GM12878 (cell line): ENCODE results near the gene SIAH2. TPM values are rescaled to one million over a fixed set of nuclear protein-coding genes. Genes with fewer than 3 reads are reported as not detected.

ENCODE experiments used
- CBFB ChIP-seq: IDR thresholded peaks from 2 replicates; pipeline ENCODE4 v1.6.1; 2016; ENCODE audit warnings: antibody characterized with exemption, low read depth
- CREB1 ChIP-seq: IDR thresholded peaks from 2 replicates; pipeline ENCODE4 v1.6.1; 2012; ENCODE audit warnings: low read depth, mild to moderate bottlenecking, inconsistent platforms
- DPF2 ChIP-seq: fragments of 450-650 bp; IDR thresholded peaks from 2 replicates; pipeline ENCODE4 v1.6.1; 2017; ENCODE audit warnings: mild to moderate bottlenecking
- FOXK2 ChIP-seq: fragments of 450-650 bp; IDR thresholded peaks from 2 replicates; pipeline ENCODE4 v1.6.1; 2017; ENCODE audit warnings: mild to moderate bottlenecking, moderate library complexity
- GATAD2B ChIP-seq: fragments of 450-650 bp; conservative IDR thresholded peaks from 2 replicates; pipeline ENCODE4 v1.6.1; 2017; ENCODE audit warnings: low read depth, mild to moderate bottlenecking, moderate library complexity
- HDAC6 ChIP-seq: fragments of 200-600 bp; sonication (generic); IDR thresholded peaks from one replicate; pipeline ENCODE4 v1.8.0; 2017; ENCODE audit warnings: antibody characterized with exemption; ENCODE audit not compliant: unreplicated experiment
- IRF4 ChIP-seq: IDR thresholded peaks from 2 replicates; pipeline ENCODE4 v1.6.1; 2011; ENCODE audit warnings: low read depth, low read length
- KAT2A ChIP-seq: conservative IDR thresholded peaks from 2 replicates; pipeline ENCODE4 v1.6.1; 2011; ENCODE audit warnings: low read depth, low read length; ENCODE audit not compliant: control insufficient read depth
- NBN ChIP-seq: fragments of 450-650 bp; IDR thresholded peaks from 2 replicates; pipeline ENCODE4 v1.6.1; 2016
- NFYB ChIP-seq: IDR thresholded peaks from 2 replicates; pipeline ENCODE4 v1.6.1; 2011; ENCODE audit warnings: low read depth, mild to moderate bottlenecking, low read length, improper control_type of control experiment, moderate library complexity; ENCODE audit not compliant: insufficient read depth
- PAX5 ChIP-seq: IDR thresholded peaks from 2 replicates; pipeline ENCODE4 v1.6.1; 2011; ENCODE audit warnings: low read depth, low read length, borderline replicate concordance
- RAD51 ChIP-seq: fragments of 450-650 bp; IDR thresholded peaks from 2 replicates; pipeline ENCODE4 v1.6.1; 2016; ENCODE audit warnings: moderate library complexity, mild to moderate bottlenecking, inconsistent platforms
- RB1 ChIP-seq: fragments of 450-650 bp; formaldehyde crosslinking; IDR thresholded peaks from 2 replicates; pipeline ENCODE4 v1.6.1; 2017; ENCODE audit warnings: mild to moderate bottlenecking, borderline replicate concordance
- SIX5 ChIP-seq: IDR thresholded peaks from 2 replicates; pipeline ENCODE4 v1.6.1; 2011; ENCODE audit warnings: mild to moderate bottlenecking, low read depth, low read length, moderate library complexity; ENCODE audit not compliant: severe bottlenecking
- SMAD1 ChIP-seq: fragments of 450-650 bp; IDR thresholded peaks from 2 replicates; pipeline ENCODE4 v1.6.1; 2018; ENCODE audit warnings: mild to moderate bottlenecking, low read depth; ENCODE audit not compliant: partially characterized antibody
- SPI1 ChIP-seq: IDR thresholded peaks from 2 replicates; pipeline ENCODE4 v1.6.1; 2011; ENCODE audit warnings: low read depth, mild to moderate bottlenecking, low read length, moderate library complexity, borderline replicate concordance; ENCODE audit not compliant: insufficient read depth
- SREBF1 ChIP-seq: IDR thresholded peaks from 2 replicates; pipeline ENCODE4 v1.6.1; 2012; ENCODE audit warnings: mild to moderate bottlenecking, low read length
- SUZ12 ChIP-seq: fragments of 200-600 bp; sonication (generic); IDR thresholded peaks from one replicate; pipeline ENCODE4 v1.6.1; 2018; ENCODE audit warnings: antibody characterized with exemption, mild to moderate bottlenecking; ENCODE audit not compliant: unreplicated experiment
- TARDBP ChIP-seq: IDR thresholded peaks from 2 replicates; pipeline ENCODE4 v1.6.1; 2016; ENCODE audit warnings: borderline replicate concordance
- TBL1XR1 ChIP-seq: IDR thresholded peaks from 2 replicates; pipeline ENCODE4 v1.6.1; 2012; ENCODE audit warnings: low read depth, low read length, improper control_type of control experiment
- TCF12 ChIP-seq: IDR thresholded peaks from 2 replicates; pipeline ENCODE4 v1.6.1; 2011; ENCODE audit warnings: low read depth, mild to moderate bottlenecking, low read length
- WRNIP1 ChIP-seq: IDR thresholded peaks from 2 replicates; pipeline ENCODE4 v1.6.1; 2011; ENCODE audit warnings: low read depth, low read length, improper control_type of control experiment, borderline replicate concordance
- ZNF24 ChIP-seq: fragments of 450-650 bp; IDR thresholded peaks from 2 replicates; pipeline ENCODE4 v1.6.1; 2017; ENCODE audit warnings: antibody characterized with exemption, mild to moderate bottlenecking
- polyA plus RNA-seq, 11 experiments: library from polyadenylated mRNA; depleted of rRNA in 4 of 11; unstranded in 6 of 11; stranded (reverse) in 5 of 11; fragments of >200 nt; fragmentation: Nextera tagmentation in 4 of 11; fragmentation: Illumina TruSeq in 1 of 11; extraction: Ambion mirVana in 4 of 11; extraction: Trizol in 1 of 11; gene quantifications; 1 replicate in 1 of 11; 2 replicates in 10 of 11; pipeline versions ENCODE4 v1.2.1 to v1.2.3, GENCODE V29; 2011 to 2016; ENCODE audit warnings: inconsistent platforms in 2 of 11, missing spikeins in 2 of 11, low read depth in 1 of 11
- total RNA-seq, 4 experiments: library from RNA; depleted of rRNA in 3 of 4; stranded (reverse); fragments of >200 nt in 3 of 4; fragmentation: Illumina TruSeq in 1 of 4; extraction: Trizol in 1 of 4; gene quantifications; 2 replicates each; pipeline versions ENCODE4 v1.2.1 to v1.2.3, GENCODE V29; 2013 to 2021
- TF ChIP-seq, protein P1 (sequence below): fragments of 450-650 bp; IDR thresholded peaks from 2 replicates; pipeline ENCODE4 v1.6.1; 2016; ENCODE audit warnings: mild to moderate bottlenecking
- TF ChIP-seq, protein P2 (sequence below): IDR thresholded peaks from 2 replicates; pipeline ENCODE4 v1.6.1; 2011; ENCODE audit warnings: low read depth, low read length, improper control_type of control experiment, borderline replicate concordance
- TF ChIP-seq, protein P3 (sequence below): fragments of 450-650 bp; IDR thresholded peaks from 2 replicates; pipeline ENCODE4 v1.6.1; 2017; ENCODE audit warnings: mild to moderate bottlenecking, low read depth, inconsistent platforms; ENCODE audit not compliant: poor library complexity, severe bottlenecking
- TF ChIP-seq, protein P4 (sequence below): IDR thresholded peaks from 2 replicates; pipeline ENCODE4 v1.6.1; 2012; ENCODE audit warnings: low read depth, low read length, improper control_type of control experiment

Gene SIAH2
- total and polyA plus RNA-seq, 10 of the 15 experiments (the other 5 are each of a cell fraction or from before 2014, with no cell fraction given): 3.3 to 51.5 (median 29.7) TPM

DNA sequence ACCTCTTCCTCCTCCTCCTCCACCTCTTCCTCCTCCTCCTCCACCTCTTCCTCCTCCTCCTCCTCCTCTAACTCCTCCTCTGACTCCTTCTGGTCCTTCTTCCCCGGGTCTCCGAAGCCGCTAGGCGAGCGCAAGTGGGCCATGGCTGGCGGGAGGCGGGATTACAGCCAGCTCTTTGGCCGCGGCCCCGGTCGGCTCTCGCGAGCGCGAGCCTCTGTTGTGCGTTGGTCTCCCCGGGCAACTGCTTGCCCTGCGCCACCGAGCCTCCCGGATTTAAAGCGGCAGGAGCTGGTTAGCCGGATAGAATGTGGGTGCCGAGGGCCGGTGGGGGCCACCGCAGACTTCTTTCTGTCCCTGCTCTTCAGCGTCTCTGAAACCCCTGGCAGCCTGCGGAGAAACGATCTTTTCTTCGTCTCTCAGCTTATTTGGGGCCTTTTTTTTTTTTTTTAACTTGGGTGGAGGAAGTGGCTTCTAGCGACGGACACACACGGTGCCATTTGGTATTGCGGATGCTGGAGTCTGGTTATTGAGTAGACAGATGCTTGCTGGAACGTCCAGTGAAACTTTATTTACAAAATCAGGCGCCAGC is 59.1 kb downstream of the SIAH2 start, which contains the start of gene ERICH6 (continued):
- peak; percentile 33; the same call in 1 of the 2 replicates for TF ChIP-seq TBL1XR1
- no peak for TF ChIP-seq FOXK2
- TF ChIP-seq TCF12: no peak
- TF ChIP-seq WRNIP1: no peak
- TF ChIP-seq TARDBP: no peak; the same call in 1 of the 2 replicates
- TF ChIP-seq CREB1: no peak
- TF ChIP-seq SREBF1: no peak
- peak; percentile 46; the same call in 1 of the 2 replicates for TF ChIP-seq RB1
- no peak for TF ChIP-seq ZNF24
- TF ChIP-seq GATAD2B: no peak
- no peak for TF ChIP-seq SUZ12
- TF ChIP-seq SPI1: peak; percentile 39; the same call in 1 of the 2 replicates
- TF ChIP-seq SIX5: no peak
- TF ChIP-seq, protein P1, sequence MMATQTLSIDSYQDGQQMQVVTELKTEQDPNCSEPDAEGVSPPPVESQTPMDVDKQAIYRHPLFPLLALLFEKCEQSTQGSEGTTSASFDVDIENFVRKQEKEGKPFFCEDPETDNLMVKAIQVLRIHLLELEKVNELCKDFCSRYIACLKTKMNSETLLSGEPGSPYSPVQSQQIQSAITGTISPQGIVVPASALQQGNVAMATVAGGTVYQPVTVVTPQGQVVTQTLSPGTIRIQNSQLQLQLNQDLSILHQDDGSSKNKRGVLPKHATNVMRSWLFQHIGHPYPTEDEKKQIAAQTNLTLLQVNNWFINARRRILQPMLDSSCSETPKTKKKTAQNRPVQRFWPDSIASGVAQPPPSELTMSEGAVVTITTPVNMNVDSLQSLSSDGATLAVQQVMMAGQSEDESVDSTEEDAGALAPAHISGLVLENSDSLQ: 0 out of 2 replicates have a peak, but pooled peaks have one; percentile 11
- TF ChIP-seq, protein P2, sequence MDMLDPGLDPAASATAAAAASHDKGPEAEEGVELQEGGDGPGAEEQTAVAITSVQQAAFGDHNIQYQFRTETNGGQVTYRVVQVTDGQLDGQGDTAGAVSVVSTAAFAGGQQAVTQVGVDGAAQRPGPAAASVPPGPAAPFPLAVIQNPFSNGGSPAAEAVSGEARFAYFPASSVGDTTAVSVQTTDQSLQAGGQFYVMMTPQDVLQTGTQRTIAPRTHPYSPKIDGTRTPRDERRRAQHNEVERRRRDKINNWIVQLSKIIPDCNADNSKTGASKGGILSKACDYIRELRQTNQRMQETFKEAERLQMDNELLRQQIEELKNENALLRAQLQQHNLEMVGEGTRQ: no peak
- no peak for TF ChIP-seq IRF4
- TF ChIP-seq, protein P3, sequence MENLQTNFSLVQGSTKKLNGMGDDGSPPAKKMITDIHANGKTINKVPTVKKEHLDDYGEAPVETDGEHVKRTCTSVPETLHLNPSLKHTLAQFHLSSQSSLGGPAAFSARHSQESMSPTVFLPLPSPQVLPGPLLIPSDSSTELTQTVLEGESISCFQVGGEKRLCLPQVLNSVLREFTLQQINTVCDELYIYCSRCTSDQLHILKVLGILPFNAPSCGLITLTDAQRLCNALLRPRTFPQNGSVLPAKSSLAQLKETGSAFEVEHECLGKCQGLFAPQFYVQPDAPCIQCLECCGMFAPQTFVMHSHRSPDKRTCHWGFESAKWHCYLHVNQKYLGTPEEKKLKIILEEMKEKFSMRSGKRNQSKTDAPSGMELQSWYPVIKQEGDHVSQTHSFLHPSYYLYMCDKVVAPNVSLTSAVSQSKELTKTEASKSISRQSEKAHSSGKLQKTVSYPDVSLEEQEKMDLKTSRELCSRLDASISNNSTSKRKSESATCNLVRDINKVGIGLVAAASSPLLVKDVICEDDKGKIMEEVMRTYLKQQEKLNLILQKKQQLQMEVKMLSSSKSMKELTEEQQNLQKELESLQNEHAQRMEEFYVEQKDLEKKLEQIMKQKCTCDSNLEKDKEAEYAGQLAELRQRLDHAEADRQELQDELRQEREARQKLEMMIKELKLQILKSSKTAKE: no peak
- TF ChIP-seq, protein P4, sequence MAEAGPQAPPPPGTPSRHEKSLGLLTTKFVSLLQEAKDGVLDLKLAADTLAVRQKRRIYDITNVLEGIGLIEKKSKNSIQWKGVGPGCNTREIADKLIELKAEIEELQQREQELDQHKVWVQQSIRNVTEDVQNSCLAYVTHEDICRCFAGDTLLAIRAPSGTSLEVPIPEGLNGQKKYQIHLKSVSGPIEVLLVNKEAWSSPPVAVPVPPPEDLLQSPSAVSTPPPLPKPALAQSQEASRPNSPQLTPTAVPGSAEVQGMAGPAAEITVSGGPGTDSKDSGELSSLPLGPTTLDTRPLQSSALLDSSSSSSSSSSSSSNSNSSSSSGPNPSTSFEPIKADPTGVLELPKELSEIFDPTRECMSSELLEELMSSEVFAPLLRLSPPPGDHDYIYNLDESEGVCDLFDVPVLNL: no peak
- no peak for TF ChIP-seq HDAC6
- TF ChIP-seq NFYB: no peak
- 0 out of 2 replicates have a peak, but pooled peaks have one; percentile 14 for TF ChIP-seq PAX5
- no peak for TF ChIP-seq SMAD1
- TF ChIP-seq CBFB: no peak; the same call in 1 of the 2 replicates
- TF ChIP-seq DPF2: 0 out of 2 replicates have a peak, but pooled peaks have one; percentile 10
- peak; percentile 80; the same call in 1 of the 2 replicates for TF ChIP-seq NBN
- no peak for TF ChIP-seq RAD51
- TF ChIP-seq KAT2A: no peak
